GM21390 (cell line): Measurements from ENCODE around the gene TM9SF4.
"Not testable (repeated sequence)": the region's sequence is repeated elsewhere in the genome, so short reads cannot be mapped to it uniquely, and the experiment has no call there.

Source experiments
- ATAC-seq: cut with Tn5 transposase; IDR thresholded peaks from one replicate; pipeline ENCODE4 v1.9.1; 2021; ENCODE audit not compliant: unreplicated experiment

Gene TM9SF4

GRCh38 chr20:32155017-32155981, 45.8 kb downstream of the TM9SF4 start:
- no peak for ATAC-seq

- no peak for ATAC-seq
Observed at GRCh38 chr20:32157611-32158010, 48.1 kb downstream of the TM9SF4 start.

DNA sequence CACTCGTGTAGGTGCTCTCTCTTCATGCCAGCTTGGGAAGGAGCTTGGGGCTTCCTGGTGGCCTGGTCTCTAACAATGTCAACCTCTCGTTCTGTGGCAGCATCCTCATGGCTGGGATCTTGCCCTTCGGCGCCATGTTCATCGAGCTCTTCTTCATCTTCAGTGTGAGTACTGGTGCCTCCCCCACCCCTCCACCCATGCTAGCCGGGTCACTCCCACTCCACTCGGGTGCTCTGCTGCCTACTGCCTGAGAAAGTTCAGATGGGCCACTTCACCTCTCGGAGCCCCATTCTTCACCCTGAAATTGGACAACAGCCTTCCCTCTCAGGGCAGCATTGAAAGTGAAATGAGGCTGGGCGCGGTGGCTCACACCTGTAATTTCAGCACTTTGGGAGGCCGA, 48.8 kb downstream of the TM9SF4 start:
- ATAC-seq: no peak

DNA sequence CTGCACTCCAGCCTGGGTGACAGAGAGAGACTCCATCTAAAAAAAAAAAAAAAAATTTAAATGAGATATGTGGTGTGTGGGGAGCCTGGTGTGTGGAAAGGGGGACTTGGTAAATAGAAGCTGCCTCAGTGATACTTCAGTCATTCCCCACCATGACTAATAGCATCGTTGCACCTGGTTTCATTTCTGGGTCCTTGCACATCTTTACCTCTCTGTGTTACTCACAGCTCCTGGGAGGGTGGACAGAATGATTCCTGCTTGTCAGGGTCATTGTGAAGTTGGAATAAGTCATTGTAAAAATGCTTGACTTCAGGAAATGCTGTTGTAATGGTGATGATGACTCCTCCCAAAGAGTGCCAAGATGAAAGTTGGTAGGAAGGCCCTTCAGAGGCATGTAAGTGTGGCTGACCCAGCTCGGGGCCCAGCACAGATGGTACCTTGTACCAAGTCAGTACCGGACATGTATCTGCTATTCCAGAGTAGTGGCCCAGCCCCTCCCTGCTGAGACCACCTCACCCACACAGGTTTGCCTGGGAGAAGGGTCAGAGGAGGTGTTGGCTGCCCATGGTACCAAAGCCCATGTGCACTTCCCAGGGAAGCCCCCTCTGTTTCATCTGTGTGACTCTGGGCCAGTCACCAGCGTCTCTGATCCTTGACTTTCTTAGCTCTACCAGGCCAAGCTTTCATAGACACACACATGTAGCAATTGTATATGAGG, 49.6 kb downstream of the TM9SF4 start:
- no peak for ATAC-seq

- ATAC-seq: no peak
Observed at GRCh38 chr20:32159766-32160221, 50.3 kb downstream of the TM9SF4 start.

DNA sequence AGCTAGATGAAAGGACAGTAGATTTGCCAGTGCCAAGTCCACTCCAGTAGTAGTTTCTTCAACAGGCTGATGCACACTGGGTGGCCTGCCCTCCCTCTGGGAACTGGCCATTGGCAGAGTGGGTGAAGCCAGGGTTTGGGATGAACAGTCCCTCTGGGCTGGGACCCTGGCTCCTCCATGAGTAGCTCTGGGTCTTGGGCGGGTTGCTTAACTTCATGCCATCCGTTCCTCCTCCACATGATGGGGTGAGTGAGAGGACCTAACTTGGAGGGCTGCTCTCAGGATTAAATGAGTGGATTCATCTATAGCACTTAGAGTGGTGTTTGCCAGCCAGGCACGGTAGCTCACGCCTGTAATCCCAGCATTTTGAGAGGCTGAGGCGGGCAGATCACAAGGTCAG, 50.8 kb downstream of the TM9SF4 start:
- ATAC-seq: no peak

DNA sequence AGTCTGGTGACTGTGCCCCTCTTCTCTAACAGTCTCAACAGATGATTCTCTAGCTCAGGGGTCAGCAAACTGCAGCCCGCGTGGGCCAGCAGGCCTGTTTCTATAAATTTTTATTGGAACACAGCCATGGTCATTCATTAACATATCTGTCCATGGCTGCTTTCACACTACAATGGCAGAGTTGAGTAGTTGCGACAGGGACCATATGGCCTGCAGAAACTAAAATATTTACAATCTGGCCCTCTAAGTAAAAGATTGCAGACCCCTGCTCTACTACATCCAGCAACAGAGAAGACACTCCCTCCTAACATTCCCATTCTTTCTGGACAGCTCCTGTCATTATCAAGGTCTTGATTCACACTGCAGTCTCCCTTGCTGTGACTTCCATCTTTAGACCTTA, 52.8 kb downstream of the TM9SF4 start:
- ATAC-seq: no peak

DNA sequence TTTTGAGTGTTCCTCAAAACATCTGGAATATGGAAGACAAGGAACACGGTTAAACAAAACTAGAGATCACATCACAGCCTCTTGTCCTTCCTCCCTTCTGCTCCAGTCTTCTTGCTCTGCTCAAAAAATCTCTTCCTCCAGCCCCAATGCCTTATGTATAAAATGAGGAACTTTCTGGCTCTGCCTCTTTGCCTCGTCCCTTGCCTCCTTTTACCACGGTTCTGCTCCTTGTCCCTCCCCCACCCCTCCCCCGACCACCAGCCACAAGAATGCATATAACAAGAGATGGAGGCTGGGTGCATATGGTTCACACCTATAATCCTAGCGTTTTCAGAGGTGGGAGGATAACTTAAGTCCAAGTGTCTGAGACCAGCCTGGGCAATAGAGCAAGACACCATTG, 54.4 kb downstream of the TM9SF4 start:
- ATAC-seq: no peak

- no peak for ATAC-seq
Observed at GRCh38 chr20:32164984-32165735, 55.6 kb downstream of the TM9SF4 start.

DNA sequence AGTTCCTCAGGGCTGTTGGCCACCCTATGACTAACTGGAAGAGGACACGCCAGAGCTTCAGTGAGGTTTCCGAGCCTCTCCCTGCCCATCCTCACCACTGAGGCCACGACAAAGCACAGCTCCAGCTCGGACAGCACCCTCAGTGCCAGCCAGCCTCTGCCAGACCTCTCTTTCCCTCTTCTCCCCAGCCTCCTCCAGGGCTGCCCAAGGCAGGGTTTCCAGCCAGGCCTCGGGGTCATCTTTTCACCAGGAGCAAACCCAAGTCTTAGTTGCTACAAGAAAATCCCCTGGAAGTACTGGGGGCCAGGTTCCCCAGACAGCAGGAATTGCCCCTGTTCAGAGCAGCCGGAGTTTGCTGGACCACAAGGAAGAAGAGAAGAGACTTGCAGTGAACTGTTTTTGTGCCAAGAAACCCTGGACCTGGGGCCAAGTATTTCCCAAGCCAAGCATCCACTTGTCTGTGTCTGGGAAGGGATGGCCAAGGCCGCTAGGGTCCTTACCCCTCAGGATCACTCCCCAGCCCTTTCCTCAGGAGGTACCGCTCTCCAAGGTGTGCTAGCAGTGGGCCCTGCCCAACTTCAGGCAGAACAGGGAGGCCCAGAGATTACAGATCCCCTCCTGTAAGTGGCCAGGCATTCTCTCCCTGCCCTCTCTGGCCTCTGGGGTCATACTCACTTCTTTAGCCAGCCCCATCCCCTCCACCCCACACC, 56.5 kb downstream of the TM9SF4 start:
- no peak for ATAC-seq

DNA sequence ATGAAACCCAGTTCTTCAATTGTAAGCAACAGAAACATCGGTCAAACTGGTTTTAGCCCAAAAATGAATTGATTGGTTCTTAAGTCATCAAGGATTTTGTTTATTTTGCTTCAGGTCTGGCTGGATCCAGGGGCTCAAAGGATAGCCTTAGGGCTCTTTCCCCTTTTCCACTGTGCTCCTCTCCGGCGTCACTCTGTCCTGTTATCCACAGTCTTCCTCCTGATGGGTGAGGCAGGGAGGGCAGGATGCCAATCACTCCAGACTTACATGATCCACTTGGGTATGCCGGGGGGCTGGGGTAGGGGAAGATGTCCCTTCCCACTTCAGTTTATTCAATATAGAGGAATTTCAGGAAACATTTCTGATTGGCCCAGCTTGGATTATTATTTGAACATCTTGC, 58.0 kb downstream of the TM9SF4 start:
- ATAC-seq: no peak

- ATAC-seq: no peak
Observed at GRCh38 chr20:32168184-32168910, 58.8 kb downstream of the TM9SF4 start.

DNA sequence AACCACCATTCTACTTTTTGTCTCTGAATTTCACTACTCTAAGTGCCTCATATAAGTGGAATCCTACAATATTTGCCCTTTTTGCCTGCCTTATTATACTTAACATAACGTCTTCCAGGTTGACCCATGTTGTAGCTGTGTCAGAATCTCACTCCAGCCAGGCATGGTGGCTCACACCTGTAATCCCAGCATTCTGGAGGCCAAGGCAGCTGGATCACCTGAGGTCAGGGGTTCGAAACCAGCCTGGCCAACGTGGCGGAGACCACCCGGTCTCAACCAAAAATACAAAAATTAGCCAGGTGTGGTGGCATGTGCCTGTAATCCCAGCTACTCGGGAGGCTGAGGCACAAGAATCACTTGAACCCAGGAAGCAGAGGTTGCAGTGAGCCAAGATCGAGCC, 68.2 kb downstream of the TM9SF4 start:
- ATAC-seq: not testable (repeated sequence)

DNA sequence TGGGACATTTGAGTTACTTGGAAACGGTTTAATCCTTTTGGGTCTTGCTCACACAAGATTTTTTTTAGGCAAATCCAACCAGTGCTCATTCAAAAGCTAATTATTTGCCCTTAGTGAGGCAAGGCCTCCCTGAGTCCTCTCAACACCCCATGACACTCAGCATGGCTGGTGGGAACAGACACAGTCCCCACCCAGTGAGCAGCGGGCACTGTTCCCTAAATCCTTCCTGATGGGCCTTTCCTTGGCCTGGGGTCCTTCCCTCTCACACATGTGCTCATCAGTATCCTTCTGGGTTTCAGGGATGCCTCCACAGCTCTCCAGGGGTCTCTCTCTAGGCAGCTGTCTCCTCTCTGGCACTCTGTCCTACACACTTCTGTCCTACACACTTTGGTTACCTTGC, 70.0 kb downstream of the TM9SF4 start:
- no peak for ATAC-seq

- ATAC-seq: no peak
Observed at GRCh38 chr20:32179934-32180333, 70.4 kb downstream of the TM9SF4 start.

DNA sequence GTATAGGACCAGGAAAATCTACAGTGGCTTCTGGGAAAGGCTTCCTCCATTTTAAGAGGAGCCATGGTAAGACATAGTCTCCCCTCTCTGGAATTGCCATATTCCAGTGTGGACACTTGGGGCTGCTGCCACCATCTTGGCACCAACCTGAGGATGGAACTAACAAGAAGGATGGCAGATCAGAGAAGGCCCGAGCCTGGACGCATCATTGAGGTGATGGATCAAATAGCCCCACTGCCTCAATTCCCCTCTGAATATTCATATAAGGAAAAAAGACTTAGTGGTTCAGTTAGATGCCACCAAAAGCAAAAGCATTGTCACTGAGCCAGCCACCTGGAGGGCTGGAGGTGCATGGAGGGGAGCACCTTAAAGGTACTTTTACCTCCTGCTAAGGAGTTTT, 72.1 kb downstream of the TM9SF4 start:
- ATAC-seq: no peak

GRCh38 chr20:32183947-32184635, 74.6 kb downstream of the TM9SF4 start:
- ATAC-seq: no peak

- no peak for ATAC-seq
Observed at GRCh38 chr20:32184961-32185603, 75.6 kb downstream of the TM9SF4 start.

DNA sequence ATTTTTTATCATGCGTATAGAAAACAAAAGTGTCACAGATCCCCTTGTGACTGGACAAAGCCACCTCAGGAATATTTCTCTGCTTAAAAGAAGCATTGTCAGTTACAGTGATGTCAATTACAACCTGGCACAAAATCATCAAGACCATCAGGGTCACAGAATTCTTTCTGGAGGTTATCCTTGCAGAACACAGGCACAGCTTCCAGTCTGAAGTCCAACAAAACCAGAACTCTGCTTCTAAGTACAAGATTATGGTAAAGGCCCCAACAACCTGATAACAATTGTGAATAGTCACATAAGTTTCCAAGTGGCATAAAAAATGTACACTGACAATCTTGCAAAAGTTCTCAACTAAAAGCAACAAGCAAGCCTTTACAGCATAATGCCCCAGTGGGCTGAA, 77.0 kb downstream of the TM9SF4 start:
- no peak for ATAC-seq
